H1 (cell line): ENCODE measurements around the gene TRIM62. TPM values are rescaled to one million over a fixed set of nuclear protein-coding genes. Genes with fewer than 3 reads are reported as not detected.

Experiments used
- CTCF ChIA-PET: fragments of 300-600 bp; sonication (Branson Sonifier 250); formaldehyde crosslinking; loops from one replicate; lab custom pipeline; 2021; ENCODE audit not compliant: partially characterized antibody; lab: Charles Lee
- POLR2A ChIA-PET: fragments of 300-600 bp; sonication (Branson Sonifier 250); formaldehyde crosslinking; loops from one replicate; lab custom pipeline; 2021; ENCODE audit warnings: inconsistent platforms; ENCODE audit not compliant: partially characterized antibody; lab: Charles Lee
- DNase-seq, 2 experiments: peaks; one replicate each; pipeline versions ENCODE4 v3.0.0 to v3.0.0-alpha.2; 2010 to 2022; ENCODE audit warnings: low spot score in 2 of 2, low read depth in 1 of 2, mixed read lengths in 1 of 2
- FAIRE-seq: peaks from 2 replicates; lab custom pipeline; 2011; peaks lifted over from hg19 to GRCh38; lab: Jason Lieb, UNC
- H2AFZ ChIP-seq: 2 replicates; pipeline ENCODE4 v1.8.1; 2012; ENCODE audit warnings: low read length, inconsistent platforms
- H2AK5ac ChIP-seq: 2 replicates; pipeline ENCODE4 v1.6.1; 2013; ENCODE audit warnings: low read depth, low read length
- H2BK120ac ChIP-seq: replicated peaks from 2 replicates; pipeline ENCODE3; 2013; ENCODE audit warnings: low read depth, low read length, inconsistent platforms
- H2BK12ac ChIP-seq: 2 replicates; pipeline ENCODE4 v1.6.1; 2013; ENCODE audit warnings: low read depth, low read length
- H2BK15ac ChIP-seq: 2 replicates; pipeline ENCODE4 v1.6.1; 2013; ENCODE audit warnings: low read length
- H2BK20ac ChIP-seq: 2 replicates; pipeline ENCODE4 v1.6.1; 2013; ENCODE audit warnings: low read length
- H2BK5ac ChIP-seq: 2 replicates; pipeline ENCODE4 v1.6.1; 2013; ENCODE audit warnings: low read depth, low read length
- H3K14ac ChIP-seq: 2 replicates; pipeline ENCODE4 v1.6.1; 2013; ENCODE audit warnings: inconsistent platforms; ENCODE audit not compliant: insufficient read length
- H3K18ac ChIP-seq: 2 replicates; pipeline ENCODE4 v1.6.1; 2013; ENCODE audit warnings: low read length; ENCODE audit errors: extremely low read depth
- H3K23ac ChIP-seq: 2 replicates; pipeline ENCODE4 v1.6.1; 2013; ENCODE audit warnings: inconsistent platforms; ENCODE audit not compliant: insufficient read length
- H3K23me2 ChIP-seq: 2 replicates; pipeline ENCODE4 v1.6.1; 2013; ENCODE audit warnings: low read depth, low read length
- H3K27ac ChIP-seq: 2 replicates; pipeline ENCODE4 v1.6.1; 2011; ENCODE audit warnings: low read depth, low read length, inconsistent platforms
- H3K27me3 ChIP-seq, 4 experiments: replicated peaks in 1 of 4; 1 replicate in 1 of 4; 2 replicates in 3 of 4; pipeline versions ENCODE4 v1.6.1 to v1.8.1; 2011 to 2013; ENCODE audit warnings: low read length in 3 of 4, mild to moderate bottlenecking in 3 of 4, inconsistent platforms in 2 of 4, mixed read lengths in 2 of 4, moderate library complexity in 1 of 4; ENCODE audit not compliant: control insufficient read depth in 3 of 4, insufficient read depth in 3 of 4; ENCODE audit errors: extremely low read depth in 1 of 4
- H3K36me3 ChIP-seq, 4 experiments: 2 replicates each; pipeline versions ENCODE4 v1.6.1 to v1.8.1; 2011 to 2013; ENCODE audit warnings: mild to moderate bottlenecking in 4 of 4, low read length in 3 of 4, moderate library complexity in 2 of 4, control low read depth in 1 of 4, inconsistent platforms in 1 of 4; ENCODE audit not compliant: insufficient read depth in 4 of 4, control insufficient read depth in 2 of 4
- H3K4ac ChIP-seq: replicated peaks from 2 replicates; pipeline ENCODE3; 2013; ENCODE audit warnings: low read length, low read depth, mixed read lengths, inconsistent platforms; ENCODE audit not compliant: insufficient read length
- H3K4me1 ChIP-seq, 4 experiments: replicated peaks in 1 of 4; 1 replicate in 1 of 4; 2 replicates in 3 of 4; pipeline versions ENCODE4 v1.6.1 to v1.8.1; 2011 to 2013; ENCODE audit warnings: low read length in 3 of 4, inconsistent platforms in 2 of 4, mixed read lengths in 1 of 4; ENCODE audit not compliant: insufficient read depth in 4 of 4, control insufficient read depth in 3 of 4
- H3K4me2 ChIP-seq, 2 experiments: 2 replicates each; pipeline versions ENCODE4 v1.6.1 to v1.8.1; 2011 to 2013; ENCODE audit warnings: low read depth in 2 of 2, low read length in 2 of 2, control low read depth in 1 of 2, inconsistent platforms in 1 of 2, mild to moderate bottlenecking in 1 of 2; ENCODE audit not compliant: insufficient read depth in 1 of 2
- H3K4me3 ChIP-seq, 4 experiments: fragments of 200-600, 300-600 bp in 1 of 4; sonication (generic), shearing (Covaris generic), sonication (Bioruptor Twin) in 1 of 4; 2 replicates each; pipeline versions ENCODE4 v1.5.1 to v1.8.1; 2011 to 2016; ENCODE audit warnings: low read length in 4 of 4, low read depth in 3 of 4, control low read depth in 2 of 4, inconsistent platforms in 2 of 4, mild to moderate bottlenecking in 2 of 4, mixed read lengths in 1 of 4, moderate library complexity in 1 of 4; ENCODE audit not compliant: insufficient read depth in 2 of 4; ENCODE audit errors: extremely low read depth in 1 of 4
- H3K56ac ChIP-seq: replicated peaks from 2 replicates; pipeline ENCODE3; 2013; ENCODE audit warnings: low read depth, mild to moderate bottlenecking, mixed read lengths, low read length, inconsistent platforms; ENCODE audit not compliant: insufficient read length
- H3K79me1 ChIP-seq: 2 replicates; pipeline ENCODE4 v1.6.1; 2013; ENCODE audit warnings: low read depth, low read length, control low read depth
- H3K79me2 ChIP-seq, 2 experiments: 2 replicates each; pipeline versions ENCODE4 v1.6.1 to v1.8.1; 2012 to 2013; ENCODE audit warnings: low read length in 2 of 2, mild to moderate bottlenecking in 2 of 2, inconsistent platforms in 1 of 2; ENCODE audit not compliant: insufficient read depth in 2 of 2, control insufficient read depth in 1 of 2
- H3K9ac ChIP-seq, 4 experiments: replicated peaks in 1 of 4; 1 replicate in 1 of 4; 2 replicates in 3 of 4; pipeline versions ENCODE4 v1.6.1 to v1.8.1; 2011 to 2013; ENCODE audit warnings: low read depth in 3 of 4, low read length in 3 of 4, control low read depth in 2 of 4, mild to moderate bottlenecking in 2 of 4, moderate library complexity in 2 of 4, inconsistent platforms in 1 of 4; ENCODE audit errors: extremely low read depth in 1 of 4
- H3K9me3 ChIP-seq, 2 experiments: 2 replicates each; pipeline versions ENCODE4 v1.6.1 to v1.8.1; 2012 to 2013; ENCODE audit warnings: mild to moderate bottlenecking in 2 of 2, moderate library complexity in 2 of 2, control low read depth in 1 of 2, inconsistent platforms in 1 of 2, low read depth in 1 of 2, low read length in 1 of 2, mixed read lengths in 1 of 2; ENCODE audit not compliant: insufficient read depth in 2 of 2
- H4K20me1 ChIP-seq, 2 experiments: replicated peaks in 1 of 2; 2 replicates each; pipeline versions ENCODE3 to v1.8.1; 2011 to 2013; ENCODE audit warnings: inconsistent platforms in 2 of 2, low read length in 2 of 2, mild to moderate bottlenecking in 1 of 2; ENCODE audit not compliant: insufficient read depth in 2 of 2, control insufficient read depth in 1 of 2
- H4K5ac ChIP-seq: 2 replicates; pipeline ENCODE4 v1.6.1; 2013; ENCODE audit warnings: low read length, low read depth, mixed read lengths, inconsistent platforms; ENCODE audit not compliant: insufficient read length
- H4K8ac ChIP-seq: 2 replicates; pipeline ENCODE4 v1.8.0; 2013; ENCODE audit warnings: mild to moderate bottlenecking, moderate library complexity, low read length, inconsistent platforms; ENCODE audit not compliant: insufficient read depth; ENCODE audit errors: extremely low read depth
- H4K91ac ChIP-seq: replicated peaks from 2 replicates; pipeline ENCODE3; 2013; ENCODE audit warnings: low read length, mixed read lengths, inconsistent platforms; ENCODE audit not compliant: insufficient read length
- ATF2 ChIP-seq: IDR thresholded peaks from 2 replicates; pipeline ENCODE4 v1.6.1; 2012; ENCODE audit warnings: low read length, inconsistent platforms
- JUND ChIP-seq: IDR thresholded peaks from 2 replicates; pipeline ENCODE4 v1.6.1; 2011; ENCODE audit warnings: mild to moderate bottlenecking, improper control_type of control experiment, low read length
- TCF12 ChIP-seq: IDR thresholded peaks from 2 replicates; pipeline ENCODE4 v1.6.1; 2011; ENCODE audit warnings: low read depth, mild to moderate bottlenecking, low read length
- WGBS, 2 experiments: shearing (Covaris generic) in 1 of 2; methylation state at CpG; one replicate each; pipeline versions ENCODE4 v1.1.6 to v1.1.7; 2013 to 2015; ENCODE audit warnings: low lambda C conversion rate in 2 of 2, mixed read lengths in 2 of 2, inconsistent platforms in 1 of 2, low coverage in 1 of 2, missing lambda C conversion rate in 1 of 2; ENCODE audit not compliant: insufficient replicate concordance in 2 of 2, insufficient coverage in 1 of 2, insufficient read length in 1 of 2; ENCODE audit errors: extremely low coverage in 1 of 2, missing lambda C conversion rate in 1 of 2; 5-methylcytosine and 5-hydroxymethylcytosine counted together
- polyA plus RNA-seq, 7 experiments: library from polyadenylated mRNA; depleted of rRNA in 3 of 7; stranded (reverse) in 5 of 7; unstranded in 2 of 7; fragments of >200 nt in 5 of 7; fragments of 200-250 nt in 2 of 7; gene quantifications; 1 replicate in 5 of 7; 2 replicates in 1 of 7; 4 replicates in 1 of 7; pipeline versions ENCODE4 v1.2.1 to v1.2.3, GENCODE V29; 2011 to 2013; ENCODE audit warnings: missing spikeins in 2 of 7, mixed read lengths in 2 of 7
- total RNA-seq: library from RNA; stranded (reverse); fragmentation: NEBNext Ultra II Directional; extraction: Animal tissue kit (Norgen Biotek cat#: 25700); gene quantifications from 2 replicates; pipeline ENCODE4 v1.2.1, GENCODE V29; 2021

The TRIM62 gene
- total and polyA plus RNA-seq, 2 of the 8 experiments (the other 6 are each of a cell fraction or from before 2014, with no cell fraction given): 6.3 to 10.8 TPM

GRCh38 chr1:33157131-33157530 lies 24.7 kb downstream of the TRIM62 start:
- Histone ChIP-seq H4K91ac (no peak overlapping the region), H2BK120ac (no peak overlapping the region), H3K23me2 (no peaks in the 10 kb centered on the region), H3K23ac (no peak overlapping the region), H2BK12ac (no peak overlapping the region), H3K79me1 (no peaks in the 10 kb centered on the region; the same call in 1 of the 2 replicates), H3K14ac (no peak overlapping the region), H3K18ac (no peak overlapping the region), H2BK20ac (no peak overlapping the region), H2AFZ (no peak overlapping the region), H3K9me3 (no peaks in the 10 kb centered on the region), H3K56ac (no peak overlapping the region), H3K4ac (no peak overlapping the region), H4K5ac (no peak overlapping the region), H3K27ac (no peak overlapping the region), H3K27me3 (no peaks in the 10 kb centered on the region), H3K4me3 (no peak overlapping the region), H3K36me3 (peaks cover 0 to 4% (median 1%) of the 10 kb centered on the region in 4 experiments; a peak in 2 of 8 replicates), H3K4me1 (peaks cover 7 to 24% (median 12%) of the 10 kb centered on the region in 4 experiments), H2BK5ac (no peak overlapping the region), H4K8ac (no peak overlapping the region), H4K20me1 (no peaks in the 10 kb centered on the region), H3K9ac (no peak overlapping the region), H2AK5ac (no peak overlapping the region), H3K79me2 (no peaks in the 10 kb centered on the region), H2BK15ac (no peak overlapping the region), H3K4me2 (no peak overlapping the region)
- POLR2A ChIA-PET: interaction anchor here (1.7 to 2.4 kb wide), 2 partner anchors 13 to 17 kb away, joined by 3 to 5 read pairs; no protein-coding TSS in a partner anchor
- CTCF ChIA-PET: interaction anchor here (0.6 kb wide), 1 partner anchor 534 kb away, joined by 3 read pairs; no protein-coding TSS in a partner anchor
- TF ChIP-seq TCF12: no peak
- no peak for TF ChIP-seq ATF2
- TF ChIP-seq JUND: no peak
- 89% methylated on average over 4 of the region's 4 CpGs; no CpG with 5 or more reads in 1 of the 2 experiments for WGBS, 2 experiments
- DNase-seq (no peak), FAIRE-seq (no peak)
